HEK293 (cell line): ENCODE results near the gene LCTL.

ENCODE experiments used
- ELK4 ChIP-seq: IDR thresholded peaks from 2 replicates; pipeline ENCODE4 v1.6.1; 2011; ENCODE audit warnings: mild to moderate bottlenecking, low read depth, low read length, borderline replicate concordance
- MZF1 ChIP-seq: fragments of 450-650 bp; formaldehyde crosslinking; IDR thresholded peaks from 2 replicates; pipeline ENCODE4 v1.5.1; 2017; ENCODE audit warnings: missing biosample characterization, missing genetic modification characterization, borderline replicate concordance
- ZBTB11 ChIP-seq: fragments of 450-650 bp; formaldehyde crosslinking; conservative IDR thresholded peaks from 2 replicates; pipeline ENCODE4 v1.5.1; 2016; ENCODE audit warnings: low read depth, missing biosample characterization, missing genetic modification characterization
- ZNF138 ChIP-seq: fragments of 450-650 bp; formaldehyde crosslinking; IDR thresholded peaks from 2 replicates; pipeline ENCODE4 v1.5.1; 2016; ENCODE audit warnings: missing biosample characterization, missing genetic modification characterization, borderline replicate concordance
- ZNF184 ChIP-seq: fragments of 450-650 bp; IDR thresholded peaks from 2 replicates; pipeline ENCODE4 v1.5.1; 2018; ENCODE audit warnings: missing biosample characterization, mild to moderate bottlenecking, missing genetic modification characterization
- ZNF248 ChIP-seq: fragments of 450-650 bp; formaldehyde crosslinking; IDR thresholded peaks from 2 replicates; pipeline ENCODE4 v1.5.1; 2017; ENCODE audit warnings: missing biosample characterization, missing genetic modification characterization
- ZNF280D ChIP-seq: fragments of 450-650 bp; formaldehyde crosslinking; IDR thresholded peaks from 2 replicates; pipeline ENCODE4 v1.5.1; 2016; ENCODE audit warnings: missing biosample characterization, missing genetic modification characterization
- ZNF423 ChIP-seq: fragments of 450-650 bp; formaldehyde crosslinking; IDR thresholded peaks from 2 replicates; pipeline ENCODE4 v1.5.1; 2016; ENCODE audit warnings: missing biosample characterization, missing genetic modification characterization
- ZNF555 ChIP-seq: fragments of 450-650 bp; formaldehyde crosslinking; conservative IDR thresholded peaks from 2 replicates; pipeline ENCODE4 v1.5.1; 2017; ENCODE audit warnings: missing biosample characterization, mild to moderate bottlenecking, missing genetic modification characterization, inconsistent platforms
- ZNF776 ChIP-seq: fragments of 450-650 bp; formaldehyde crosslinking; IDR thresholded peaks from 2 replicates; pipeline ENCODE4 v1.5.0; 2017; ENCODE audit warnings: missing biosample characterization, missing genetic modification characterization, borderline replicate concordance
- TF ChIP-seq, protein P1 (sequence below): fragments of 450-650 bp; formaldehyde crosslinking; IDR thresholded peaks from 2 replicates; pipeline ENCODE4 v1.5.1; 2016; ENCODE audit warnings: missing biosample characterization, missing genetic modification characterization
- TF ChIP-seq, protein P2 (sequence below): fragments of 450-650 bp; formaldehyde crosslinking; IDR thresholded peaks from 2 replicates; pipeline ENCODE4 v1.5.1; 2016; ENCODE audit warnings: missing biosample characterization, missing genetic modification characterization

DNA sequence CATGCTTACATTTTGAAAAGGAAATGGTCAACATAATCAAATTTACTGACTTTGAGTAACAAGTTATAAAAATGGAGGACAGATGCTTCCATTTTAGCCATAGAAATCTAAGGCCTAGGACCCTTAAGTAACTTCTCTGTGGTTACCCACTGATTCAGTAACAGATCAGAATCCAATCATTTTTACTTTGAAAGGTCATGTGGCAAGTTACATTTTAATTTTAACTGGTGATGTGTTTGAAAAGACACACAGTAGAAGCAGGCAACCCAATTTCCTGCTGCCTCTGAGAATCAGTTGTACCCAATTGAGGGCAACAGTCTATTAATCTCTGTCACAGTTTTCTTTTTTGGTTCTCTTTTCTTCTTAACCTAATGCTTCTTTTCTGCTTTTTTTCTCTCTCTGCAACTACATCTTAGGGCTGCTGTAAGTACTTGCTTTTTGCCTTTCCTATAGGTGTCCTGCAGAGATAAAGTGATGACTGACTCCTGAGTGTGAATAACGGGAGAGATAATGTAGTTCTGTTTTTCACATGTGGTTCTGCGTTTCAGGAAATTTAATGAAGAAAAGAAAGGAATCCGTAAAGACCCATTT is 57.4 kb downstream of the LCTL start:
- TF ChIP-seq, protein P1, sequence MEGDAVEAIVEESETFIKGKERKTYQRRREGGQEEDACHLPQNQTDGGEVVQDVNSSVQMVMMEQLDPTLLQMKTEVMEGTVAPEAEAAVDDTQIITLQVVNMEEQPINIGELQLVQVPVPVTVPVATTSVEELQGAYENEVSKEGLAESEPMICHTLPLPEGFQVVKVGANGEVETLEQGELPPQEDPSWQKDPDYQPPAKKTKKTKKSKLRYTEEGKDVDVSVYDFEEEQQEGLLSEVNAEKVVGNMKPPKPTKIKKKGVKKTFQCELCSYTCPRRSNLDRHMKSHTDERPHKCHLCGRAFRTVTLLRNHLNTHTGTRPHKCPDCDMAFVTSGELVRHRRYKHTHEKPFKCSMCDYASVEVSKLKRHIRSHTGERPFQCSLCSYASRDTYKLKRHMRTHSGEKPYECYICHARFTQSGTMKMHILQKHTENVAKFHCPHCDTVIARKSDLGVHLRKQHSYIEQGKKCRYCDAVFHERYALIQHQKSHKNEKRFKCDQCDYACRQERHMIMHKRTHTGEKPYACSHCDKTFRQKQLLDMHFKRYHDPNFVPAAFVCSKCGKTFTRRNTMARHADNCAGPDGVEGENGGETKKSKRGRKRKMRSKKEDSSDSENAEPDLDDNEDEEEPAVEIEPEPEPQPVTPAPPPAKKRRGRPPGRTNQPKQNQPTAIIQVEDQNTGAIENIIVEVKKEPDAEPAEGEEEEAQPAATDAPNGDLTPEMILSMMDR (tag by site-specific recombination), result no peak
- TF ChIP-seq MZF1 (tag by site-specific recombination) (no peak), ZBTB11 (no peak), ZNF248 (no peak), ZNF423 (tag by site-specific recombination) (no peak), ZNF555 (tag by site-specific recombination) (no peak), ZNF280D (tag by site-specific recombination) (no peak), ZNF776 (tag by site-specific recombination) (no peak), ZNF138 (tag by site-specific recombination) (no peak), ELK4 (no peak), ZNF184 (tag by site-specific recombination) (no peak)
- TF ChIP-seq, protein P2, sequence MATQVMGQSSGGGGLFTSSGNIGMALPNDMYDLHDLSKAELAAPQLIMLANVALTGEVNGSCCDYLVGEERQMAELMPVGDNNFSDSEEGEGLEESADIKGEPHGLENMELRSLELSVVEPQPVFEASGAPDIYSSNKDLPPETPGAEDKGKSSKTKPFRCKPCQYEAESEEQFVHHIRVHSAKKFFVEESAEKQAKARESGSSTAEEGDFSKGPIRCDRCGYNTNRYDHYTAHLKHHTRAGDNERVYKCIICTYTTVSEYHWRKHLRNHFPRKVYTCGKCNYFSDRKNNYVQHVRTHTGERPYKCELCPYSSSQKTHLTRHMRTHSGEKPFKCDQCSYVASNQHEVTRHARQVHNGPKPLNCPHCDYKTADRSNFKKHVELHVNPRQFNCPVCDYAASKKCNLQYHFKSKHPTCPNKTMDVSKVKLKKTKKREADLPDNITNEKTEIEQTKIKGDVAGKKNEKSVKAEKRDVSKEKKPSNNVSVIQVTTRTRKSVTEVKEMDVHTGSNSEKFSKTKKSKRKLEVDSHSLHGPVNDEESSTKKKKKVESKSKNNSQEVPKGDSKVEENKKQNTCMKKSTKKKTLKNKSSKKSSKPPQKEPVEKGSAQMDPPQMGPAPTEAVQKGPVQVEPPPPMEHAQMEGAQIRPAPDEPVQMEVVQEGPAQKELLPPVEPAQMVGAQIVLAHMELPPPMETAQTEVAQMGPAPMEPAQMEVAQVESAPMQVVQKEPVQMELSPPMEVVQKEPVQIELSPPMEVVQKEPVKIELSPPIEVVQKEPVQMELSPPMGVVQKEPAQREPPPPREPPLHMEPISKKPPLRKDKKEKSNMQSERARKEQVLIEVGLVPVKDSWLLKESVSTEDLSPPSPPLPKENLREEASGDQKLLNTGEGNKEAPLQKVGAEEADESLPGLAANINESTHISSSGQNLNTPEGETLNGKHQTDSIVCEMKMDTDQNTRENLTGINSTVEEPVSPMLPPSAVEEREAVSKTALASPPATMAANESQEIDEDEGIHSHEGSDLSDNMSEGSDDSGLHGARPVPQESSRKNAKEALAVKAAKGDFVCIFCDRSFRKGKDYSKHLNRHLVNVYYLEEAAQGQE (tag by site-specific recombination), result no peak
